Epidermal melanocyte (primary cell): Measurements from ENCODE around the gene ZDHHC17.

ENCODE experiments used
- DNase-seq: peaks from one replicate; pipeline ENCODE4 v3.0.0; 2011; ENCODE audit warnings: low spot score; ENCODE audit not compliant: insufficient read length

Gene ZDHHC17

GRCh38 chr12:76813972-76814371 lies 50.1 kb downstream of the ZDHHC17 start:
- DNase-seq = no peak

DNA sequence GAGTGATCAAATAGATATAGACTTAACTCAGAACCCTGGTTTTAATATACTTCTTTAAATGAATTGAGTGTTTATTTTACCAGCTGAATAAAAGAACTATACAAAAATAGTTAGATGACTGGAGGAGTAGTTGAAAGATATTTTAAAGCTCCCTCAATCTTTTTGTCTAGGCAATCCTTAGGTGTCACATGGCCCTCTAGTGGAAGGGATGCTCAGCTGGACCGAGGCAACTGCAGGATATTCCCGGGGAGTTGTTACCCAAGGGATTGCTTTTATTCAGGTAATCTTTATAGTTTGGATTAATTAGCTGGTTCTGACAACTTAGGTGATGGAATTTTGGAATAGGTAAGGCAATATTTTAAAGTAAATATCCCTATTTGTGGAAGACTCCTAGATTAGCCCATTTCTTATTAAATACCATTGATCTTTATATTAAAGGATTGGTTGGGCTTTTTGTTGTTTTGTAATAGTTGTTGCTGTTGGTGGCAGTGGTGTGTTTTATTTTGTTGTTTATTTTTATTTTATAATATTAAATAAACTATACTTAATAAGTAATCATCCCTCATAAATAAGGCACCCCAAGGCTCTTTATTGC lies 57.1 kb downstream of the ZDHHC17 start:
- DNase-seq = no peak

- DNase-seq = no peak
Observed at GRCh38 chr12:76830436-76830835, 66.5 kb downstream of the ZDHHC17 start.

GRCh38 chr12:76836633-76837032 lies 72.7 kb downstream of the ZDHHC17 start:
- no peak for DNase-seq

DNA sequence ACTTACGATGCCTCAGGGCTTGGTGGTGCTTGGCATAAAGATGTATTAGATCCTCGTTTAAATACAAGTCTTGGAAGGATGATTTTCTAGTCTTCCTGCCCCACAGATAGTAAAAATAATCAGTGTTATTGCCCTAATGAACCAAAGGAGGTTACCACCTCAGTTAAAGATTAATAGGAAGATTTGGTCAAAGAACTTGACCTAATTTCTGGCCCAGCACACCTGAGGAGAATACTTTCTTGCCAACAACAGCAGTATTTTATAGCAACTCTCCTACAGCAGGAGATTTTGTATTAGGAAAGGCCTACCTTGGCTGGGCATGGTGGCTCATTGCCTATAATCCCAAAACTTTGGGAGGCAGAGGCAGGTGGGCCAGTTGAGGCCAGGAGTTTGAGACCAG lies 83.3 kb downstream of the ZDHHC17 start:
- DNase-seq = no peak

GRCh38 chr12:76848132-76848531 lies 84.2 kb downstream of the ZDHHC17 start:
- no peak for DNase-seq

- DNase-seq = no peak
Observed at GRCh38 chr12:76852106-76852505, 88.2 kb downstream of the ZDHHC17 start.

GRCh38 chr12:76855271-76855670 lies 91.4 kb downstream of the ZDHHC17 start:
- no peak for DNase-seq

DNA sequence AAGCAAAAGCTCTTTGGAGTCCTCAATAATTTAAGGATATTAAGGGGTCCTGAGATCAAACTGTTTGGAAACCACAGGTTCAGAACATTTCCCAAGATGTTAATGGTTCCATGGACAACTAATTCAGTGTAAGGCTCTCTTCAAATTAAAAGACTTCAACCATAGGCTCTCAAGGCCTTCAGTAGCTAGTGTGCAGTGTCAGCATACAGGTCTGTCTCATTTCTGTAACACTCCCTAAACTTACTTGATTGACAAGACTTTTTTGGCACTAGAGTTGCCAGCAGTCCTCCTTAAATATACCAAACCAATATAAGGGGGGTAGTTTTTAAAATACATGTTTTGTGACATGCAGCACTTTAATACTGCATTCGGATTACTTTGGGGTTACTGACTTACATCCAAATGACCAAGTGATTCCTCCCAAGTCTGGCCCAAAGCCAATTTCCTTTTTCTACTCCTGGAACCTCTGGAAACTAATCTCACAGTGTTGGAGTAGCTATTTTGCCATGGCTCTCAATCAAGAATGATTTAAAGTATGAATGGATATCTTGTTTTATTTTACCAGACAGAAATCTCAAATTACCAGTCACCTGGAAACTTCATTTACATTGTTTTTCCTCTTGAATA lies 92.2 kb downstream of the ZDHHC17 start:
- DNase-seq = no peak

- no peak for DNase-seq
Observed at GRCh38 chr12:76859611-76860010, 95.7 kb downstream of the ZDHHC17 start.

DNA sequence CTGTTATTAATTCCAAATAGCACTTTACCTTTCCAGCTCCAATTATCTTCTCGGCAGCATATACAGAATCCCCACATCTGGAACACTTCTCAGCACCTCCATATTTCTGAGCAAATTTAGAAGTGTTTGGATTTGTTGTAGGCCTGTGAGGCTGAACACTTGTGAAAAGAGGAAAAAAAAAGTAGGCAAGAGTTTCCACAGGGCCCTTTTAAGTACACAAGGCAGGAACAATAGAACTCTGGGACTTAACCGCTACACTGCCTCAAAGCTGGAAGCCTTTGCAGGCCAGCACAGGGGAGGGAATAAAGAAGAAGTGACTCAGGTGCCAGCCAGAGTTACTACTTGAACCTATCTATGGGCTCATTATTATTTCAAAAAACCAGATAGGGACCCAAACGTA lies 96.3 kb downstream of the ZDHHC17 start:
- DNase-seq = no peak

- peak; percentile 49 for DNase-seq
Observed at GRCh38 chr12:76863005-76863670, 99.2 kb downstream of the ZDHHC17 start.

DNA sequence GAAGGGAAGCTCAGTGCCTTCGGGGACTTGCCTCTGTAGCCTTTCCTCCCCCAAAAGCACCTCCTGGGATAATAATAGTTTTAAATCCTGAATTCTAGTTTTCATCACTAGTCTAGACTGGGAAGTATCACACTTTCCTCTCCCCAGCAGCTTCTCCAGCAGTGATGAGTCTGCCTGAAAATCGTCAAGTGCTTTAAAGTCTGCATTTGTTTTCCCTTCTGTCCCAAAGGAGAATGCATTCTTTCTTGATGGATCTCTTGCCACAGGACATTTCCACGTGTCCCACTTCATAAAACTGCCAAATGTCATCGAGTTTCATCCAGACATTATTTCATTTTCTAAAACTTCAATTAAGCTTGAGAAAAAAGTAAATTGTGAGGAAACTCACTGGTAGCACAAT lies 99.9 kb downstream of the ZDHHC17 start:
- no peak for DNase-seq

- no peak for DNase-seq
Observed at GRCh38 chr12:76864791-76865400, 101.0 kb downstream of the ZDHHC17 start.

DNA sequence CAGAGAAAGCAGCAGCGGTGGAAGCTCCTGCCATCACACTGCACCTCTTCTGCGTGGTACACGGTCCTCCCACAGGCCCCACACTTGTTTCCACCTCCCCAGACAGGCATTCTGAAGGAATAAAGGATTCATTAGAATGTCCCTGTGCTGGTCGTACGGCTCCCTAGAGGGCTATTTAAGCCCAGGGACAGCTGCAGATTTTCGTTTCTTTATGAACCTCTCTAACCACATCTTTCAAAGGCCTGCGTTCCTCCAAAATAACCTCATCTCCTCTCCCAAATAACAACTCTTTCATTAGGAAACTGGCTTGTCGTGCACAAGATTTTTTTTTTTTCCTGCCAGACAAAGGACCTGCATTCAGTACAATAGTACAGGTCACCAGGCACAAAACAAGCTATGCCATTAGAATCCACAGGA lies 102.2 kb downstream of the ZDHHC17 start:
- DNase-seq = no peak

DNA sequence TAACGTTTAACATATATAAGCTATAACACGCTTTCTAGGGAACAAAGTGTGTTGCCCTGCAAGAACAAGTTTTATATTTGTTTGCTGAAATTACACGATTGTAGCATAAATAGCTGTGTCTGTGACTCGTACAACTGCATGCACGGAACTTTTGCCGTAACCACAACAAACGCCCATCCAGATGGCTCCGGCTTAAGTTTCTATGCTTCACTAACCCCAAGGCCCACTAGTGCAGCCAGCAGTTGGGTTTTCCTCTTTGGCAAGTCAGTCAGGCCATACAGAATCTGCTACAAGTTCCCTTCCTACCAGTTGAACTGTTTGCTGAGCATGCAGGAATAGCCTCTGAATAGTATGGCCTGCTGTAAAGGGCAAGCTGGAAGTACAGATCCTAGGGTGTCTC lies 102.8 kb downstream of the ZDHHC17 start:
- DNase-seq = no peak

GRCh38 chr12:76871082-76871481 lies 107.2 kb downstream of the ZDHHC17 start:
- no peak for DNase-seq

DNA sequence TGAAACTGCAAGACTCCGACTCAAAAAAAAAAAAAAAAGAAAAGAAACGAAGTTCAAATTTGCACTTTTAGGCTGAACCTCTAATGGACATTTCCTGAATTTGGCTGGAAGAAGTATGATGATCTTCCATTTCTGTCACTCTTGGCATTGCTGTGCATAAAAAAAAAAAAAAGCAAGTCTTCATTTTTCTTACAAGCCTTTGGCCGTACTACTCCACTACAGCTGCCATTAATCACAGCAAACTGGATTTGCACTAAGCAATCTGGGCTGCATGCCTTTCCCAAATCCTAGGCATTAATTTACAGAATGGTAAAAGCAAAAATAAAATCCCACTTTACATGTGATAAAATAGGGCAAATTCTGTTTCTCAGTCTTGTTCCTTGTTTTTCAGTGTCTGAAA lies 107.8 kb downstream of the ZDHHC17 start:
- DNase-seq = no peak

DNA sequence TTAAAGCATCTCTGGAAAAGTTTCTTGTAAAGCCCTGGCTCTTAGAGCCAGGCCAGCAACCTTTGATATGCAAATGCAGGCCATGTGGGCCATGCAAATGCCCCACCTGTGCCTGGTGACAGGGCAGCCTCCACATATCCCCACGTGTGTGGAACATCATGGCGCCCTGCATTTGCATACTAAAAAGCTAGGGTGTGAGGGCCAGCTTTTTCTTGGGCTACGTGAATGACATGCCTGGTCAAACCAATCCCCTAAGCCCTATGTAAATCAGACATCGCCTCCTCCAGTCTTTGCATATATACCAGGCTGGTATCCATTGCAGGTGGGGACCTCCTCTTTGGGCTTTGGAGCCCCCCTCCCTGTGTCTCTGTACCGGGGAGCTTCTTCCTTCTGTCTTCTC lies 108.5 kb downstream of the ZDHHC17 start:
- no peak for DNase-seq

- no peak for DNase-seq
Observed at GRCh38 chr12:76874027-76874426, 110.1 kb downstream of the ZDHHC17 start.

DNA sequence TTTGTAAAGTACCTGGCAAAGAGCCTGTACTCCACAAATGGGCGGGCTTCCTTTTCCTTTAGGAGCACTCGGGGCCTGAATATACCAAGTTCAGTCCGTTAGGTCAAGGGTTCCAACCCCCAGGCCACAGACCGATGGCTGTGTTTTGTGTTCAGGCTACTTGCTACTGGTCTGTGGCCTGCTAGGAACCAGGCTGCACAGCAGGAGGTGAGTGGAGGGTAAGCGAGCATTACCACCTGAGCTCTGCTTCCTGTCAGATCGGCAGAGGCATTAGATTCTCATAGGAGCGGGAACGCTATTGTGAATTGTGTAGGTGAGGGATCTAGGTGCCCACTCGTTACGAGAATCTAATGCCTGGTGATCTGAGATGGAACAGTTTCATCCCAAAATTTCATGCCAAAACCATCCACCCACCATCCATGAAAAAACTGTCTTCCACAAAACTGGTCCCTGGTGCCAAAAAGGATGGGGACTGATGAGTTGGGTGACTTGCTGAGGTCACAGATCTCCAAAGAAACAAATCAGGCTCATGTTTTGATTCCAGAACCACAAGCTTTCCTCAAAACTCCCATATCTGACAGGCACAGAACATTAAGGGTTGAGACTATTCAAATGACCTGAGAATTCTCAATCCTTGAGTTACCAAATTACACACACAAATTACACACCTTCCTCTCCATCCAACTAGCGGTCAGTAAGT lies 110.7 kb downstream of the ZDHHC17 start:
- no peak for DNase-seq

- no peak for DNase-seq
Observed at GRCh38 chr12:76876696-76877229, 112.8 kb downstream of the ZDHHC17 start.
